IPS DF 6.9 (cell line): ENCODE data around the gene MACROD2.

Experiments
- DNase-seq: peaks from one replicate; pipeline ENCODE4 v3.0.0-alpha.2; 2013; ENCODE audit warnings: low read depth, low spot score
- H3K27ac ChIP-seq: one replicate; pipeline ENCODE4 v1.5.1; 2013; ENCODE audit warnings: low read length, control low read depth
- H3K27me3 ChIP-seq: 2 replicates; pipeline ENCODE4 v1.6.1; 2013; ENCODE audit warnings: mild to moderate bottlenecking, low read length; ENCODE audit not compliant: control insufficient read depth, insufficient read depth
- H3K36me3 ChIP-seq: 2 replicates; pipeline ENCODE4 v1.6.1; 2013; ENCODE audit warnings: low read length; ENCODE audit not compliant: control insufficient read depth, insufficient read depth
- H3K4me1 ChIP-seq: 2 replicates; pipeline ENCODE4 v1.6.1; 2013; ENCODE audit warnings: low read length; ENCODE audit not compliant: control insufficient read depth, insufficient read depth
- H3K4me3 ChIP-seq: 2 replicates; pipeline ENCODE4 v1.5.1; 2013; ENCODE audit warnings: mild to moderate bottlenecking, low read length
- H3K9me3 ChIP-seq: 2 replicates; pipeline ENCODE4 v1.6.1; 2013; ENCODE audit warnings: low read length, inconsistent platforms; ENCODE audit not compliant: control insufficient read depth, insufficient read depth
- WGBS: extraction: QIAGEN DNeasy Blood & Tissue Kit; methylation state at CpG from one replicate; pipeline ENCODE4 v1.1.7; 2013; ENCODE audit warnings: mixed read lengths, missing lambda C conversion rate; ENCODE audit not compliant: insufficient read length, insufficient coverage; 5-methylcytosine and 5-hydroxymethylcytosine counted together

The MACROD2 gene

GRCh38 chr20:15836634-15837033 lies 1841.3 kb downstream of the MACROD2 start:
- no peak overlapping the region for H3K27ac ChIP-seq
- no peak overlapping the region for H3K4me3 ChIP-seq
- no peaks in the 10 kb centered on the region for H3K36me3 ChIP-seq
- no peaks in the 10 kb centered on the region for H3K9me3 ChIP-seq
- WGBS: no CpG with 5 or more reads among the region's 2 CpGs
- no peaks in the 10 kb centered on the region for H3K4me1 ChIP-seq
- H3K27me3 ChIP-seq: no peaks in the 10 kb centered on the region
- DNase-seq: no peak

DNA sequence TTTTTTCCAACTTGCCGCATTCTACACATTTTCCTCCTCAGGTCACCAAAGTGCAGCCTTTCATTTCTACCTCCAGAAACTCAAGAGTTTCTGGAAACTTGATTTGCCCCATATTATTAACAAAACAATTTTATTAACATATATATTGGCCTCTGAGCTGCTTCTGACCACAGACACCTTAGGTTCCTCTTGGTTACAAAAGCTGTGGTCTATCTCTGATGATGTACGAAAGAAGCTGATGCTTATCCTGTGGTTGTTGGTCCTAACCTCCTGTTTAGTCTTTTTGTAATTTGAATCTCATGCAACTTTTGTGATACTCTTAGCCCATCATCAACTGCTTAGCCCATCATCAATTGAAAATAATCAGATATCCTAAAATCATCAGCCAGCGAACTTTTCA lies 1842.2 kb downstream of the MACROD2 start:
- Histone ChIP-seq H3K36me3 (no peaks in the 10 kb centered on the region), H3K9me3 (no peaks in the 10 kb centered on the region), H3K4me1 (no peaks in the 10 kb centered on the region), H3K27me3 (no peaks in the 10 kb centered on the region), H3K27ac (no peak overlapping the region), H3K4me3 (no peak overlapping the region)
- WGBS: no CpG with 5 or more reads among the region's 3 CpGs
- no peak for DNase-seq

DNA sequence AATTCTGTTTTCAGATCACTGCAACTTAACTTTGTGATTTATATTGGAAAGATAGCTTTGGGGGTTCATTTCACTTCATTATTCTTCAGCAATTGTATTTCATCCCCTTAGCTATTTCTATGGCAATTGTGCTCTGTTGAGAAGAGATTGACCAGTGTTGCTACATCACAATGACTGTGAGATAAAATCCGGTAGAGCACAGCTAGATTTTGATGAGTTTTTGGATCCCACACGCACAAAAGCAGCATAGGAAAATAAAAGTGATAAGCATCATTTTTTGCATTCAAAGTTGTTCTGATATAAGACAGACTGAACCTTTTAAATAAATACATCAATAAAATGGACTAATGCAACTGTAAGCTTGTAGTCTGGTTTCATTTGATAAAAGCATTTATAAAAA lies 1843.2 kb downstream of the MACROD2 start:
- no CpG with 5 or more reads among the region's 2 CpGs for WGBS
- no peaks in the 10 kb centered on the region for H3K27me3 ChIP-seq

GRCh38 chr20:15840636-15841301 lies 1845.5 kb downstream of the MACROD2 start:
- DNase-seq: no peak
- Histone ChIP-seq H3K4me3 (no peak overlapping the region), H3K27me3 (no peaks in the 10 kb centered on the region), H3K9me3 (no peaks in the 10 kb centered on the region), H3K4me1 (no peaks in the 10 kb centered on the region), H3K36me3 (no peaks in the 10 kb centered on the region), H3K27ac (no peak overlapping the region)
- WGBS: no CpG with 5 or more reads among the region's 4 CpGs

More for the DNA sequence above, 1843.2 kb downstream of the MACROD2 start:
- no peak overlapping the region for H3K27ac ChIP-seq
- no peaks in the 10 kb centered on the region for H3K9me3 ChIP-seq
- no peak for DNase-seq
- no peaks in the 10 kb centered on the region for H3K4me1 ChIP-seq
- H3K4me3 ChIP-seq: no peak overlapping the region
- H3K36me3 ChIP-seq: no peaks in the 10 kb centered on the region

DNA sequence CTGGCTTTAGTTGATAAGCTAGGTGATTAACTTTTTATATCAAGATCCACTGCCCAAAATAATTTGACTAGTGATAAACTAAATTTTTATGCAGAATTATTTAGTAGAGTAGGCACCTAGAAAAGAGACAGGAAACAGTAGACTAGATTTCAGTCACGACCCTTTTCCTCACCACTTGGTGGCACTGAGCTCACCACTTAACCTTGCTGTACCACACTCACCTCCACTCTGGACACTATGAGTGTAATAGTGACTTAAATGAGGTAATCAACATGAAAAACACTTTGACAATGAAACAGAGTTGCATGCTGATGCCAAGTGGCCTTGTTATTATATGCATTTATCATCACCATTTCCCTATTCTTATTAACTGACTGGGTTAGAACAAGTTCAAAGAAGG lies 1847.6 kb downstream of the MACROD2 start:
- Histone ChIP-seq H3K9me3 (no peaks in the 10 kb centered on the region), H3K4me1 (no peaks in the 10 kb centered on the region), H3K27ac (no peak overlapping the region), H3K4me3 (no peak overlapping the region), H3K36me3 (no peaks in the 10 kb centered on the region), H3K27me3 (no peaks in the 10 kb centered on the region)
- DNase-seq: no peak
- WGBS: no CpG with 5 or more reads among the region's 1 CpG

DNA sequence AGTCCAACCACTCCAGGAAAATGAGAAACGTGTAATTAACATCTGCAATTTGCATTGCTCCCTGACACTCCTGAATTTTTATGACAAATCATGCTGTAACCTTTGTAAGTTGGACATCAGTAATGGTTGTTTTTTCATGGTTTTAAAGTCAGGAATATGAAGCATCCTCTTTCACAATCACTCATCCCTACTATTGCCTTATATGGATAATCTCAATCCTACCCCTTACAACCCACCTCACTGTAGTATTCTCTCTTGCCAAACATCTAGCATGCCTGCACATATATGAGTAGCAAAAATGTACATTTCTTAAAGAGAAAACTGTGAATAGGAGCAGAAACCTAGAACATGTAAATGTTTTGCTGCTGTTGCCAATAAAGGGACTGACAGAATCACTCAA lies 1848.5 kb downstream of the MACROD2 start:
- no CpG with 5 or more reads among the region's 1 CpG for WGBS
- H3K9me3 ChIP-seq: no peaks in the 10 kb centered on the region
- no peak overlapping the region for H3K4me3 ChIP-seq
- no peaks in the 10 kb centered on the region for H3K27me3 ChIP-seq
- no peak overlapping the region for H3K27ac ChIP-seq
- DNase-seq: no peak
- H3K4me1 ChIP-seq: no peaks in the 10 kb centered on the region; the same call in 1 of the 2 replicates
- H3K36me3 ChIP-seq: no peaks in the 10 kb centered on the region

GRCh38 chr20:15847196-15847784 lies 1852.0 kb downstream of the MACROD2 start:
- Histone ChIP-seq H3K27me3 (no peaks in the 10 kb centered on the region), H3K9me3 (no peaks in the 10 kb centered on the region), H3K4me3 (no peak overlapping the region), H3K36me3 (no peaks in the 10 kb centered on the region), H3K4me1 (no peaks in the 10 kb centered on the region; the same call in 1 of the 2 replicates), H3K27ac (no peak overlapping the region)
- DNase-seq: no peak
- WGBS: no CpG with 5 or more reads among the region's 8 CpGs

- H3K36me3 ChIP-seq: no peaks in the 10 kb centered on the region
- H3K27ac ChIP-seq: no peak overlapping the region
- no peak overlapping the region for H3K4me3 ChIP-seq
- no peaks in the 10 kb centered on the region for H3K27me3 ChIP-seq
- no peak for DNase-seq
- no peaks in the 10 kb centered on the region; the same call in 1 of the 2 replicates for H3K4me1 ChIP-seq
- H3K9me3 ChIP-seq: no peaks in the 10 kb centered on the region
- no CpG with 5 or more reads among the region's 3 CpGs for WGBS
Observed at GRCh38 chr20:15848126-15848525, 1852.8 kb downstream of the MACROD2 start.

- DNase-seq: no peak
- no CpG with 5 or more reads among the region's 12 CpGs for whole genome bisulfite sequencing
- H3K36me3 ChIP-seq: no peaks in the 10 kb centered on the region
- H3K4me3 ChIP-seq: no peak overlapping the region
- no peaks in the 10 kb centered on the region; the same call in 1 of the 2 replicates for H3K4me1 ChIP-seq
- no peaks in the 10 kb centered on the region for H3K9me3 ChIP-seq
- no peaks in the 10 kb centered on the region for H3K27me3 ChIP-seq
- no peak overlapping the region for H3K27ac ChIP-seq
Observed at GRCh38 chr20:15848995-15849610, 1853.8 kb downstream of the MACROD2 start.

GRCh38 chr20:15851576-15852215 lies 1856.4 kb downstream of the MACROD2 start:
- no CpG with 5 or more reads among the region's 11 CpGs for WGBS
- DNase-seq: no peak
- H3K27me3 ChIP-seq: no peaks in the 10 kb centered on the region
- H3K9me3 ChIP-seq: no peaks in the 10 kb centered on the region
- H3K27ac ChIP-seq: no peak overlapping the region
- H3K4me1 ChIP-seq: no peaks in the 10 kb centered on the region; the same call in 1 of the 2 replicates
- H3K4me3 ChIP-seq: no peak overlapping the region
- H3K36me3 ChIP-seq: no peaks in the 10 kb centered on the region
